Activated T-cell treated with anti-CD3 and anti-CD28 coated beads, Interleukin-2, amount 50 U/mL, for 72 hours (primary cell): ENCODE data around the gene NLE1. TPM values are rescaled to one million over a fixed set of nuclear protein-coding genes. Genes with fewer than 3 reads are reported as not detected.

Experiments used
- ATAC-seq, 2 donors: fragments of 150-1000 bp; cut with Tn5 transposase; replicated peaks in 1 of 2; 2 replicates each; pipeline ENCODE4 v1.10.0; 2021; ENCODE audit warnings: moderate library complexity in 2 of 2, mild to moderate bottlenecking in 1 of 2
- DNase-seq, 2 donors: peaks; one replicate each; pipeline ENCODE4 v3.0.0; 2021 to 2022; ENCODE audit warnings: mixed read lengths in 1 of 2
- H3K27ac Mint-ChIP-seq: one replicate; pipeline ENCODE4 v1.8.0; 2022; ENCODE audit warnings: mild to moderate bottlenecking, moderate library complexity, mixed read lengths
- H3K27me3 Mint-ChIP-seq: one replicate; pipeline ENCODE4 v1.8.0; 2022; ENCODE audit warnings: low read depth, mixed read lengths
- H3K36me3 Mint-ChIP-seq, 2 donors: one replicate each; pipeline ENCODE4 v1.8.0; 2022; ENCODE audit warnings: mixed read lengths in 2 of 2, mild to moderate bottlenecking in 1 of 2; ENCODE audit not compliant: insufficient read depth in 2 of 2
- H3K4me1 Mint-ChIP-seq: one replicate; pipeline ENCODE4 v1.8.0; 2022; ENCODE audit warnings: low read depth, mixed read lengths
- H3K4me3 Mint-ChIP-seq, 2 donors: one replicate each; pipeline ENCODE4 v1.8.0; 2022; ENCODE audit warnings: mild to moderate bottlenecking in 2 of 2, mixed read lengths in 2 of 2, moderate library complexity in 2 of 2
- H3K9me3 Mint-ChIP-seq, 2 donors: one replicate each; pipeline ENCODE4 v1.8.0; 2022; ENCODE audit warnings: mixed read lengths in 2 of 2
- total RNA-seq, 2 donors: library from RNA; stranded (reverse); gene quantifications; one replicate each; pipeline ENCODE4 v1.2.3, GENCODE V29; 2022

Gene NLE1
- total RNA-seq, 2 donors from 2014 or later = 24.3 to 31.4 TPM

- Mint-ChIP-seq H3K4me1 (peaks cover 77% of the 10 kb centered on the region), H3K9me3 (no peaks in the 10 kb centered on the region), H3K36me3 (peaks cover 2 to 5% of the 10 kb centered on the region in 2 donors), H3K27me3 (no peaks in the 10 kb centered on the region), H3K27ac (peak overlapping the region; percentile 96), H3K4me3 (peak overlapping the region; percentile 86 to 97)
- ATAC-seq (no peak), DNase-seq (peak in 1 of 2 donors; percentile 25)
Measured at GRCh38 chr17:35086931-35087573, 55.1 kb downstream of the NLE1 start.

GRCh38 chr17:35086164-35086563 lies 55.9 kb downstream of the NLE1 start:
- Mint-ChIP-seq H3K36me3 (peaks cover 2 to 5% of the 10 kb centered on the region in 2 donors), H3K4me3 (peak overlapping the region; percentile 86 to 97), H3K27ac (peak overlapping the region; percentile 96), H3K9me3 (no peaks in the 10 kb centered on the region), H3K27me3 (no peaks in the 10 kb centered on the region), H3K4me1 (peaks cover 84% of the 10 kb centered on the region)
- ATAC-seq (no peak), DNase-seq (no peak)

GRCh38 chr17:35084987-35085386 lies 57.1 kb downstream of the NLE1 start:
- H3K4me1 Mint-ChIP-seq = peaks cover 84% of the 10 kb centered on the region
- no peaks in the 10 kb centered on the region for H3K27me3 Mint-ChIP-seq
- peaks cover 2 to 5% of the 10 kb centered on the region in 2 donors for H3K36me3 Mint-ChIP-seq
- H3K4me3 Mint-ChIP-seq = peak overlapping the region; percentile 43 to 97
- no peak for ATAC-seq
- H3K9me3 Mint-ChIP-seq = no peaks in the 10 kb centered on the region
- peak overlapping the region; percentile 96 for H3K27ac Mint-ChIP-seq
- DNase-seq = no peak

GRCh38 chr17:35083071-35083470 lies 59.0 kb downstream of the NLE1 start:
- peak overlapping the region; percentile 63 to 88 for H3K4me3 Mint-ChIP-seq
- peak overlapping the region; percentile 98 for H3K27ac Mint-ChIP-seq
- H3K9me3 Mint-ChIP-seq = no peaks in the 10 kb centered on the region
- DNase-seq = no peak
- no peaks in the 10 kb centered on the region for H3K27me3 Mint-ChIP-seq
- peaks cover 89% of the 10 kb centered on the region for H3K4me1 Mint-ChIP-seq
- H3K36me3 Mint-ChIP-seq = peaks cover under 1 to 5% of the 10 kb centered on the region in 2 donors
- ATAC-seq = no peak

GRCh38 chr17:35082073-35082657 lies 59.9 kb downstream of the NLE1 start:
- Mint-ChIP-seq H3K36me3 (peaks cover 0 to 5% of the 10 kb centered on the region in 2 donors), H3K4me3 (peak overlapping the region; percentile 63 to 88), H3K9me3 (no peaks in the 10 kb centered on the region), H3K4me1 (peaks cover 89% of the 10 kb centered on the region), H3K27ac (peak overlapping the region; percentile 98), H3K27me3 (no peaks in the 10 kb centered on the region)
- no peak for DNase-seq
- ATAC-seq = peak; percentile 49 to 54

GRCh38 chr17:35081638-35082037 lies 60.5 kb downstream of the NLE1 start:
- H3K27ac Mint-ChIP-seq = peak overlapping the region; percentile 96
- ATAC-seq = no peak
- peaks cover 85% of the 10 kb centered on the region for H3K4me1 Mint-ChIP-seq
- peaks cover 0 to 5% of the 10 kb centered on the region in 2 donors for H3K36me3 Mint-ChIP-seq
- no peaks in the 10 kb centered on the region for H3K27me3 Mint-ChIP-seq
- DNase-seq = no peak
- H3K9me3 Mint-ChIP-seq = no peaks in the 10 kb centered on the region
- peak overlapping the region; percentile 39 to 86 for H3K4me3 Mint-ChIP-seq

GRCh38 chr17:35080536-35080935 lies 61.6 kb downstream of the NLE1 start:
- DNase-seq (no peak), ATAC-seq (peak; percentile 56 to 65)
- peaks cover 0 to 3% of the 10 kb centered on the region in 2 donors for H3K36me3 Mint-ChIP-seq
- peak overlapping the region; percentile 96 for H3K27ac Mint-ChIP-seq
- peaks cover 78% of the 10 kb centered on the region for H3K4me1 Mint-ChIP-seq
- H3K27me3 Mint-ChIP-seq = no peaks in the 10 kb centered on the region
- H3K9me3 Mint-ChIP-seq = no peaks in the 10 kb centered on the region
- H3K4me3 Mint-ChIP-seq = peak overlapping the region; percentile 59 to 86

GRCh38 chr17:35079547-35080423 lies 62.3 kb downstream of the NLE1 start:
- H3K9me3 Mint-ChIP-seq = no peaks in the 10 kb centered on the region
- ATAC-seq (no peak), DNase-seq (no peak)
- H3K36me3 Mint-ChIP-seq = peaks cover 0 to 1% of the 10 kb centered on the region in 2 donors
- H3K27me3 Mint-ChIP-seq = no peaks in the 10 kb centered on the region
- H3K27ac Mint-ChIP-seq = peak overlapping the region; percentile 96
- peaks cover 78% of the 10 kb centered on the region for H3K4me1 Mint-ChIP-seq
- H3K4me3 Mint-ChIP-seq = peak overlapping the region; percentile 59 to 86

Other genes with a start within 250 kb of the NLE1 start
- 1 to 10 TPM; 2.8 to 3.4 TPM for gene CCT6B, start 180.8 kb downstream of the NLE1 start, total RNA-seq
- gene ZNF830, start 180.8 kb downstream of the NLE1 start, total RNA-seq = 10 to 100 TPM; 27.7 to 28.0 TPM
- 10 to 100 TPM; 39.1 to 44.0 TPM for gene LIG3, start 161.8 kb downstream of the NLE1 start, total RNA-seq
- 10 to 100 TPM; 47.7 to 50.0 TPM for gene RFFL, start 78.6 kb downstream of the NLE1 start, total RNA-seq
- 10 to 100 TPM; 35.3 to 44.5 TPM for gene RAD51D, start 22.4 kb downstream of the NLE1 start, total RNA-seq
- gene FNDC8, start 20.7 kb downstream of the NLE1 start, total RNA-seq = not detected
- gene UNC45B, start 5.5 kb upstream of the NLE1 start, total RNA-seq = under 1 TPM; 0.05 to 0.07 TPM
- not detected for gene SLC35G3, start 52.1 kb upstream of the NLE1 start, total RNA-seq
- gene SLFN5, start 100.8 kb upstream of the NLE1 start, total RNA-seq = 10 to 100 TPM; 53.8 to 70.3 TPM
- 10 to 100 TPM; 37.1 to 64.7 TPM for gene SLFN11, start 231.3 kb upstream of the NLE1 start, total RNA-seq